GM19438 (cell line): ENCODE results near the gene KRT7.
"Not testable (repeated sequence)": the region's sequence is repeated elsewhere in the genome, so short reads cannot be mapped to it uniquely, and the experiment has no call there.

Source experiments
- ATAC-seq: cut with Tn5 transposase; IDR thresholded peaks from one replicate; pipeline ENCODE4 v1.9.1; 2021; ENCODE audit warnings: low read depth; ENCODE audit not compliant: unreplicated experiment

The KRT7 gene

GRCh38 chr12:52242442-52243258 lies 9.6 kb downstream of the KRT7 start:
- ATAC-seq: no peak

DNA sequence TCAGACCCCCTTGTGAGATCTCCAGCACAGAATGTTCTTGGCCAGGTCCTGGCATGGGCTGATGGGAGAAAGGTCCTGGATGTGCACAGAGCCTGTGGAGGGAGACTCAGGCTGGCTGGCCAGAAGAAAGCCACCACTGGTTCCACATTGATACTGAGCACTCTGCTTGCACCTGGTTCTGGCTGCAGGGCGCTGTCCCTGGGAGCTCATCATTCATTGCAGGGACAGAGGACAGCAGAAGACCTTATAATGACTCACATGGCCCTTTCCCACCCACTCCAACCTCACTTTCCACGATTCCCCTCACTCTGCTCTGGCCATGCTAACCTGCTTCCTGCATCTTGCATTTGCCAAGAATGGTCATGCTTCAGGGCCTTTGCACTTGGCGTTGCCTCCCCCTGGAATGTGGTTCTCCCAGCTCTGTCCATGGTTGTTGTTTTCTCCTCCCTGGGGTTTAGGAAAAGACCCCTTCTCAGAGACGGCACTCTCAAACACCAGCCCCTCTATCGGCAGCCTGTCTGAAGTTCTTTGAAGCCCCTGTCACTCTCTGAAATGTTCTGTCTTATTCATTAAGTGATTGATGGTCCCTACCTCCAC lies 10.3 kb downstream of the KRT7 start:
- no peak for ATAC-seq

DNA sequence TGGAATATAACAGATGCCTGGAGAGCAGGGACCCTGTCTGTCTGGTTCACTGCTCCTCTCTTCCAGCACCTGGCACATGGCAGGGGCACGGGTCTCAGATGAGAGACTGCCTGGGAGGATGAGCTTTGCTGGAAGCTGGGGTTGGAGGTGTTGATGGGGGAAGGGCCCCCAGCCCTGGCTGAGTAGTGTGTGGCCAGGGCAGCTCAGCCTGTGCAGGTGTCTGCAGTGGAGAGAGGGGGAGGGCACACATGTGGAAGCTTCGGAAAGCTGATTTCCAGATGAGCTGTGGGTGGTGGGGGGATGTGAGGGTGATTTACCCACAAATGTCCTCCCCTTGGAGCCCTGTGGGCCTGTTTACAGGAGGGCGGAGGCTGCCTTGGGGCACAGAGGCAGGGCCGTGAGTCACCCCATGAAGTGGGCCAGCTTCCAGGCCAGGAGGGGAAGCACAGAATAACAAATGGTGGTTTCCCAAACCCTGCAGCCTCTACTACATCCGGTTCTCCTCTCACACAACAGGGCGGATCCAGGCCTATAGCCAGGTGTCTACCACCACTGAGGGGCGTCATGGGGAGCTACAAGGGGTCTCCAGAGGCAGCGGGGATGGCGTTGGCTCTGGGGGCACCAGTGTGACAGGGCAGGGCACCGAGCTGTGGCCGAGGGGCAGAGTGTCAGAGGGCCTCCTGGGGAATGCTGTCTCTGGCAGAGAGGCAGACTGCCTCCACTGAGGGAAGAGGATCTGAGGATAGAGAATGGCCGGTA lies 11.0 kb downstream of the KRT7 start:
- ATAC-seq: peak; percentile 94

GRCh38 chr12:52244615-52244994 lies 11.6 kb downstream of the KRT7 start:
- ATAC-seq: peak; percentile 8

GRCh38 chr12:52245259-52245961 lies 12.4 kb downstream of the KRT7 start:
- no peak for ATAC-seq

DNA sequence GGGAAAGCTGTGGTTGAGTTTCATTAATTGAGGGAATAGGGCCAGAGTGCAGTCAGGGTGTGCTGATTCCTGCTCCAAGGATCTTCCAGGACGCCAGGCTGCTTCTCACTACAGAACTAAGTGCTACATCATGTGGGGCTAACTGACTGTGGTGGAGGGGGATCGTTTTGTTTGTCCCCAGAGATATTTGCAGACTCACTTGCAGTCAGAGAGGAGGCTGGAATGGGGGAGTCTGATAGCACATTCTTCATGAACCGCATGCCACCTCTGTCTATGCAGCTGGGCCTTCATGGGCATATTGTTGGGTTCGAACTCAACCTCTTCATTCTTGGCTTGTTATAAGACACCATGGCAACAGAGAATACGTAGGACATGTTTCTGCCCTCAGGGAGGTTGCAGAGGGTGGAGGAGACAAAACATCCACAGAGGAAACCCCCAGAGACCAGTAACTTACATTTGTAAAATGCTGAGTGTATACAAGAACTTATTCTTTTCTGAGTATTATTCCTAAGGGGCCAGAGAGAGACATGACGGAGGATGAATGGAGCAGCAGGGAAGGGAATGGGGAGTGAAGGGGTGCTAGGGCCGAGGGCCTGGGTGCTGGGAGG lies 13.0 kb downstream of the KRT7 start:
- ATAC-seq: no peak

GRCh38 chr12:52246720-52247621 lies 13.9 kb downstream of the KRT7 start:
- ATAC-seq: no peak

- no peak for ATAC-seq
These were observed 14.8 kb downstream of the KRT7 start for GRCh38 chr12:52247622-52248540.

- no peak for ATAC-seq
These were observed 15.8 kb downstream of the KRT7 start for GRCh38 chr12:52248541-52249461.

DNA sequence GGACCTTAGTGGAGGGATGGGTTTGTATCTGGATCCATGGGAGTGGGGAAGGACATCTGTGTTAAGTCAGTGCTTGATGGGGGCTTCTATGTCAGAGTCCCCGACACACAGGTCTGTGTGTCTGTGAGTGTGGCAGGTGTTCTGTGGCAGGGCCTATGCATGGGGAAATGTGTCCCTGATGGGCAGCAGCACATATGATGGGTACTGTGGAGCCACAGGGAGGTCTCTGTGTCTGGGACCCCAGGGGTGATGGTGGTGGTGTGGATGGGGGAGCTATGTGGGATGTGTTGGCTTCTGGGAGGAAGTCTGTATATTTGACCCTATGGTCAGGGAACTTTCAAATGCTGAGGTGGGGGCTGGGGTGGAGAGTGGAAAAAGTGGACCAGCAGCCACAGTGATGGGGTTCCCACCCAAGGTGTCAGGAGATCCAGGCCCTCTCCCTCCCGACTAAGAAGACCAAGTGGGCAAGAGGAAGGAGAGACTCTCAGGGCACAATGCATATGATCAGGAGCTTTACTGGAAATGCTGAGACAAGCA lies 16.5 kb downstream of the KRT7 start:
- ATAC-seq: no peak

DNA sequence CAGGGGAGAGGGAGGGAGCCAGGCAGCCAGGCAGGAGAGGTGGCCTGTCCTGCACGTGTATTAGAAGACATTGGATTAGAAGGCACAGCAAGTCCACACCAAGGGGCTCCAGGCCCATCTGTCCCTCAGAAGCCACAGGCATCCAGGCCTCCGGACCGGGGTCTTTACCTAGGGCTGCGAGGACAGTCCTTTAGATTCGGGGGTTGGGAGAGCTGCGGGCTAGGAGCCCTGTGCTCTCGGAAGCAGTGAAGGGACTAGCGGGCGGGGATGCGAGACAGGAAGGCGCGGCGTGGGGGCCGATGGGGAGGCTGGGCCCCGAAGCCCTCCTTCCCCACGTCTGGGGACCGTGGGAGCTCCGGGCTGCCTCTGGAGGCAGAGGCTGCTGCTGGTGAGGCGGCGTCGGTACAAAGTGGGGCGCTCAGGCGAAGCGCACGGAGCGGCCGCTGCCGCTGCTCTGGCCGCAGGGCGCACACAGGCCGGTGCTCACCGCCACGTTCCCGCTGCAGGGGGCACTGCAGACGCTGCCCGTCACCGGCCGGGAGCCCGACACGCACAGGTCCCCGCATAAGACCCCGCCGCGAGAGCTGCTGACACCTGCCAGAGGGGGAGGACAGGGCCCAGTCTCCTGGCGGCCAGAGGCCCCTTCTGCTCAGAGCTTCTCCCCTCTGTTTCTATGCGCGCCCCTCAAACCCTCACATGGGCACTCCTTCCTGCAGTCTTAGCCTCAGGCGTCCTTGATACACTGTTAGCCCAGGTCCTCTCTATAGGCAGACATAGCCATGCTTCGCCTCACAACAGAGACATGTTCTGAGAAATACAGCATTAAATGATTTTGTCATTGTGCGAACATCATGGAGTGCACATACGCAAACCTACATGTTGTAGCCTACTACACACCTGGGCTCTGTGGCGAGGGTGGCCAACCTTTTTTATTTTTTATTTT lies 17.3 kb downstream of the KRT7 start:
- ATAC-seq: no peak

DNA sequence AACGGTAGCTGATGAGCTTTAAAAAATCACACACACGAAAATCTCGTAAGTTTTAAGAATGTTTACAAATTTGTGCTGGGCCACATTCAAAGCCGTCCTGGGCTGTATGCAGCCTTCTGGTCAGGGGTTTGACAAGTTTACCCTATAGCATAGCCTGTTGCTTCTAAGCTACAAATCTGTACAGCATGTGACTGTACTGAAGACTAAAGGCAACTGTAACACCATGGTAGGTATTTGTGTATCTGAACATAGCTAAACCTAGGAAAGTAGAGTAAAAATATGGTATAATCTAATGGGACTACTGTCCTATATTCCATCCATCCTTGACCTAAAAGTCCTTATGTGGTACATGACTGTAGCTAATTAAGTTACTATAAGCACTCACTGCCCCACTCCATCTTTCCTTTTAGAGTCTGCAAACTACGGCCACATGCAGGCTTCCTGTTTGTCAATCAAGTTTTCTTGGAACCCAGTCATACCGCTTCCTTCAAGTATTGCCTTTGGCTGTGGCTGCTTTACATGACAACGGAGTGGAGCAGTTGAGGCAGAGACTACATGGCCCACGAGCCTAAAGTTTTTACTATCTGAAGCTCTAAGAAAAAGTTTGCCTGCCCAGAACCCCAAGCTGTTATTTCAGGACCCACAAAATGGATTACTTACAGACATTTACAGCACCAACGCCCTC lies 18.5 kb downstream of the KRT7 start:
- no peak for ATAC-seq

DNA sequence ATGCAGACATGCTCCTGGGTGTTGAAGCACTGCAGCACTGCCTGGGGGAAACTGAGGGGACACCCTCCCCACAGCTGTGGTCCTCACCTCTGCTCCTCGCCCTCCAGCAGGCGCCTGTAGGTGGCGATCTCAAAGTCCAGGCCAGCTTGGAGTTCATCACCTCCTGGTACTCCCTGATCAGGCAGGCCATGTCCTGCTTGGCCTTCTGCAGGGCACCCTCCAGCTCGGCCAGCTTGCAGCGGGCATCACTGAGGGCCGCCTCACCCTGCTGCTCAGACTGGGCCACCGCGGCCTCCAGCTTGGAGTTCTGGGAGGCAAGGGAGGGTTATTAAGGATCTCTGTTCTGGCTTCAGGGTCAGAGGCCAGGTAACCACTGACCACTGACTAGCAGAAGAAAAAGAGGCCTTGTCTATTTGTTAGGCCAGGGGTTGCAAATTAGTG lies 19.2 kb downstream of the KRT7 start:
- not testable (repeated sequence) for ATAC-seq

- no peak for ATAC-seq
These were observed 19.8 kb downstream of the KRT7 start for GRCh38 chr12:52252728-52253343.
